PC-9 (cell line): ENCODE measurements around the gene RAP1GAP2.

ENCODE experiments used
- EZH2 ChIP-seq: fragments of 200-600 bp; sonication (generic); IDR thresholded peaks from 2 replicates; pipeline ENCODE4 v1.8.0; 2017; ENCODE audit warnings: antibody characterized with exemption, low read depth
- TF ChIP-seq, protein P1 (sequence below): fragments of 200-600 bp; sonication (generic); conservative IDR thresholded peaks from 2 replicates; pipeline ENCODE4 v1.6.1; 2017; ENCODE audit warnings: mixed run types, antibody characterized with exemption, mild to moderate bottlenecking, moderate library complexity

DNA sequence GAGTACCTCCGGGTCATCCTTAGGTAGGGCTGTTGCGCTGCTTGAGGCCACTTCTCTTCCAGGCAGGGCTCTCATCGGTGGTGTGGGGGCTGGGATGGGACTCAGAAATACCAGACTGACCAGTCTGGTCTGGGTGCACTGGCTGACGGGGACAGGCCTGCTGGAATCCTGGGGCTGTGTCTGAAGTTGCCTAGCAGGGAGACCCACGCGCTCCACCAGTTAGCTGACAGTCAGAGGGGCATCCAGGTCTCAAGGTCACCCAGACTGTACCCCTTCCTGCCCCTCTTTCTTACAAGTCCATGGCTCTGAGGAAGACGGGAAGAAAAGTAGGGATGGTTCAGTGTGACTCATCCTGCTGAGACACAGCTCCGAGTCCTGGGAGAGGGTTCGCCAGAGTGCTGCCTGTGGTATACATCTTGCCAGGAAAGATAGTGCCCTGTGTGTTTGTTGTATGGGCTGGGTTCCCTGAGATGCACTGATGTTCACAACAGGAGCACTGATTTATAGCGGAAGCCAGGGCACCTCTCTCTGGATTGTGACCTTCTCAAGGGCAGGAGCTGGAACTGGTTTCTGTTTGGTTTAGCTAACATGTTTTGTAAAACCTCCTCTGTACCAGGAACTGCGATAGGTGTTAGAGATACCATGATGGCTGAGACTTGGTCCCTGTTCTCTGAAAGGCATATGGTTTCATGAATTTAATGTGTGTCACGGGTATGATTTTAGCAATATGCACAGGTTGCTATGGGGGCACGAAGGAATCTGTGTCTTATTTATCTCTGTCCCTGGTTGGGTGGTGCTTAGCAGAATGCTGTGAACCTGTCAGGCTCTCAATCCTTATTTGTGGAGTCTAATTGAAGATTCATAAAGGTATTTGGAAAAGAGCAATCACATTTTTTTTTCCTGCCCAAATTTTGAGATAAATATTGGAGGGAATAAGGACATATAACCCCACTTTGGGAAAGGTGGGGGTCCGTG, 169.7 kb downstream of the RAP1GAP2 start:
- TF ChIP-seq, protein P1, sequence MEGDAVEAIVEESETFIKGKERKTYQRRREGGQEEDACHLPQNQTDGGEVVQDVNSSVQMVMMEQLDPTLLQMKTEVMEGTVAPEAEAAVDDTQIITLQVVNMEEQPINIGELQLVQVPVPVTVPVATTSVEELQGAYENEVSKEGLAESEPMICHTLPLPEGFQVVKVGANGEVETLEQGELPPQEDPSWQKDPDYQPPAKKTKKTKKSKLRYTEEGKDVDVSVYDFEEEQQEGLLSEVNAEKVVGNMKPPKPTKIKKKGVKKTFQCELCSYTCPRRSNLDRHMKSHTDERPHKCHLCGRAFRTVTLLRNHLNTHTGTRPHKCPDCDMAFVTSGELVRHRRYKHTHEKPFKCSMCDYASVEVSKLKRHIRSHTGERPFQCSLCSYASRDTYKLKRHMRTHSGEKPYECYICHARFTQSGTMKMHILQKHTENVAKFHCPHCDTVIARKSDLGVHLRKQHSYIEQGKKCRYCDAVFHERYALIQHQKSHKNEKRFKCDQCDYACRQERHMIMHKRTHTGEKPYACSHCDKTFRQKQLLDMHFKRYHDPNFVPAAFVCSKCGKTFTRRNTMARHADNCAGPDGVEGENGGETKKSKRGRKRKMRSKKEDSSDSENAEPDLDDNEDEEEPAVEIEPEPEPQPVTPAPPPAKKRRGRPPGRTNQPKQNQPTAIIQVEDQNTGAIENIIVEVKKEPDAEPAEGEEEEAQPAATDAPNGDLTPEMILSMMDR, result no peak
- no peak for TF ChIP-seq EZH2
